B cell (primary cell): ENCODE measurements around the gene ALS2CL. TPM values are rescaled to one million over a fixed set of nuclear protein-coding genes. Genes with fewer than 3 reads are reported as not detected.
"Not testable (repeated sequence)": the region's sequence is repeated elsewhere in the genome, so short reads cannot be mapped to it uniquely, and the experiment has no call there.

ENCODE experiments used
- ATAC-seq: fragments of 200-7000 bp; cut with Tn5 transposase; one replicate; pipeline ENCODE4 v1.10.0; 2021; ENCODE audit warnings: low read depth, mild to moderate bottlenecking, moderate number of reproducible peaks, moderate library complexity
- CTCF ChIA-PET: fragments of 350-600 bp; sonication (Branson Sonifier 250); formaldehyde crosslinking; loops from one replicate; lab custom pipeline; 2021; ENCODE audit warnings: antibody characterized with exemption, inconsistent platforms; lab: Charles Lee
- POLR2A ChIA-PET: fragments of 350-600 bp; sonication (Branson Sonifier 250); formaldehyde crosslinking; loops from one replicate; lab custom pipeline; 2021; ENCODE audit warnings: antibody characterized with exemption; lab: Charles Lee
- DNase-seq: peaks from one replicate; pipeline ENCODE4 v3.0.0; 2013
- H2AFZ ChIP-seq: 2 replicates; pipeline ENCODE4 v1.6.1; 2012; ENCODE audit warnings: mild to moderate bottlenecking, low read depth, low read length; ENCODE audit not compliant: insufficient read depth, poor library complexity, severe bottlenecking
- H3K27ac ChIP-seq, 2 donors: 1 replicate in 1 of 2; 2 replicates in 1 of 2; pipeline ENCODE4 v1.5.1; 2012 to 2013; ENCODE audit warnings: low read length in 2 of 2, mild to moderate bottlenecking in 2 of 2, moderate library complexity in 1 of 2
- H3K27me3 ChIP-seq, 4 experiments: fragments of 200-600 bp in 1 of 4; sonication (generic) in 1 of 4; replicated peaks in 1 of 4; 1 replicate in 2 of 4; 2 replicates in 2 of 4; pipeline versions ENCODE4 v1.6.1 to v1.7.0; 2013 to 2016; ENCODE audit warnings: low read length in 3 of 4, mild to moderate bottlenecking in 2 of 4, mixed read lengths in 1 of 4, moderate library complexity in 1 of 4; ENCODE audit not compliant: insufficient read depth in 4 of 4, control insufficient read depth in 3 of 4; ENCODE audit errors: control extremely low read depth in 1 of 4
- H3K36me3 ChIP-seq, 2 experiments: replicated peaks in 1 of 2; 1 replicate in 1 of 2; 2 replicates in 1 of 2; pipeline versions ENCODE4 v1.6.1 to v1.7.1; 2013; ENCODE audit warnings: low read length in 1 of 2; ENCODE audit not compliant: insufficient read depth in 2 of 2, control insufficient read depth in 1 of 2; ENCODE audit errors: control extremely low read depth in 1 of 2, extremely low read depth in 1 of 2
- H3K4me1 ChIP-seq, 2 donors: fragments of 200-600 bp in 1 of 2; sonication (generic) in 1 of 2; 1 replicate in 1 of 2; 2 replicates in 1 of 2; pipeline versions ENCODE4 v1.5.1 to v1.6.1; 2013 to 2017; ENCODE audit warnings: low read length in 2 of 2; ENCODE audit not compliant: control insufficient read depth in 2 of 2, insufficient read depth in 2 of 2
- H3K4me2 ChIP-seq: replicated peaks from 2 replicates; pipeline ENCODE3; 2012; ENCODE audit warnings: mild to moderate bottlenecking, low read depth, low read length; ENCODE audit not compliant: poor library complexity, severe bottlenecking
- H3K4me3 ChIP-seq, 5 experiments: fragments of 200-600 bp in 1 of 5; sonication (generic) in 1 of 5; 1 replicate in 3 of 5; 2 replicates in 2 of 5; pipeline versions ENCODE4 v1.5.1 to v1.7.0; 2011 to 2016; ENCODE audit warnings: low read length in 4 of 5, mild to moderate bottlenecking in 4 of 5, low read depth in 2 of 5, control low read depth in 1 of 5, moderate library complexity in 1 of 5; ENCODE audit not compliant: insufficient read depth in 1 of 5; ENCODE audit errors: control extremely low read depth in 1 of 5, extremely low read depth in 1 of 5
- H3K79me2 ChIP-seq: fragments of 200-600 bp; sonication (generic); one replicate; pipeline ENCODE4 v1.6.0; 2016; ENCODE audit warnings: low read length; ENCODE audit not compliant: control insufficient read depth, insufficient read depth
- H3K9ac ChIP-seq: fragments of 200-600 bp; sonication (generic); 2 replicates; pipeline ENCODE4 v1.6.1; 2017; ENCODE audit warnings: mild to moderate bottlenecking, low read length, moderate library complexity
- H3K9me3 ChIP-seq, 3 donors: one replicate each; pipeline versions ENCODE4 v1.6.1 to v1.7.1; 2013; ENCODE audit warnings: low read length in 2 of 3; ENCODE audit not compliant: control insufficient read depth in 2 of 3, insufficient read depth in 1 of 3; ENCODE audit errors: control extremely low read depth in 1 of 3
- H4K20me1 ChIP-seq: 2 replicates; pipeline ENCODE4 v1.6.0; 2012; ENCODE audit warnings: mild to moderate bottlenecking, low read length; ENCODE audit not compliant: insufficient read depth, control insufficient read depth, poor library complexity, severe bottlenecking
- H3K27ac Mint-ChIP-seq: one replicate; pipeline ENCODE4 v1.8.0; 2021; ENCODE audit warnings: mixed read lengths
- H3K27me3 Mint-ChIP-seq: one replicate; pipeline ENCODE4 v1.8.0; 2021; ENCODE audit warnings: mixed read lengths
- H3K4me1 Mint-ChIP-seq: one replicate; pipeline ENCODE4 v1.8.0; 2021; ENCODE audit warnings: mixed read lengths
- H3K4me3 Mint-ChIP-seq: one replicate; pipeline ENCODE4 v1.8.0; 2021; ENCODE audit warnings: mixed read lengths
- H3K9me3 Mint-ChIP-seq: one replicate; pipeline ENCODE4 v1.8.0; 2022; ENCODE audit warnings: mixed read lengths; ENCODE audit not compliant: insufficient read depth
- CTCF ChIP-seq: fragments of 200-600 bp; IDR thresholded peaks from one replicate; pipeline ENCODE4 v1.8.0; 2022; ENCODE audit warnings: antibody characterized with exemption, mild to moderate bottlenecking
- EZH2 ChIP-seq: IDR thresholded peaks from 2 replicates; pipeline ENCODE4 v1.6.1; 2012; ENCODE audit warnings: borderline replicate concordance, low read depth, mild to moderate bottlenecking, moderate library complexity, low read length; ENCODE audit not compliant: insufficient read depth, poor library complexity, severe bottlenecking
- WGBS: methylation state at CpG from one replicate; pipeline ENCODE4 v1.1.5; 2013; ENCODE audit warnings: missing lambda C conversion rate; ENCODE audit not compliant: insufficient coverage; 5-methylcytosine and 5-hydroxymethylcytosine counted together
- intact Hi-C: fragments of 100-400 bp; cut with micrococcal nuclease; formaldehyde crosslinking; loops from one replicate; pipeline ENCODE4 v1.10.0; 2022
- polyA plus RNA-seq: library from polyadenylated mRNA; depleted of rRNA; stranded (reverse); fragments of >200 nt; gene quantifications from 2 replicates; pipeline ENCODE4 v1.2.3, GENCODE V29; 2012
- total RNA-seq, 2 donors: library from RNA; stranded (reverse); fragments of 120-200 nt in 1 of 2; gene quantifications; 1 replicate in 1 of 2; 2 replicates in 1 of 2; pipeline versions ENCODE4 v1.2.3 to v1.2.4, GENCODE V29; 2013 to 2022

The ALS2CL gene
- total and polyA plus RNA-seq, 2 donors (not counting 1 experiment from before 2014, with no cell fraction given), result 0.22 to 0.30 TPM

GRCh38 chr3:46742992-46743585, 49.6 kb upstream of the ALS2CL start:
- H3K9ac ChIP-seq, result no peak overlapping the region
- H3K9me3 ChIP-seq, result no peaks in the 10 kb centered on the region
- H3K4me2 ChIP-seq, result no peak overlapping the region
- ATAC-seq (no peak), DNase-seq (no peak)
- 78% methylated on average over 11 of the region's 12 CpGs for WGBS
- H3K79me2 ChIP-seq, result no peaks in the 10 kb centered on the region
- intact Hi-C loops, result no loop called here
- CTCF ChIA-PET, result no interaction called here
- no peak overlapping the region for H3K4me3 ChIP-seq
- no peaks in the 10 kb centered on the region for H3K4me1 ChIP-seq
- no peaks in the 10 kb centered on the region for H3K36me3 ChIP-seq
- Mint-ChIP-seq H3K27ac (no peak overlapping the region), H3K4me3 (no peak overlapping the region), H3K27me3 (peaks cover 3% of the 10 kb centered on the region), H3K9me3 (no peaks in the 10 kb centered on the region), H3K4me1 (no peaks in the 10 kb centered on the region)
- H2AFZ ChIP-seq, result no peak overlapping the region
- no peak overlapping the region for H3K27ac ChIP-seq
- H4K20me1 ChIP-seq, result no peaks in the 10 kb centered on the region
- POLR2A ChIA-PET, result no interaction called here
- no peak for TF ChIP-seq EZH2
- TF ChIP-seq CTCF, result no peak
- H3K27me3 ChIP-seq, result no peaks in the 10 kb centered on the region

DNA sequence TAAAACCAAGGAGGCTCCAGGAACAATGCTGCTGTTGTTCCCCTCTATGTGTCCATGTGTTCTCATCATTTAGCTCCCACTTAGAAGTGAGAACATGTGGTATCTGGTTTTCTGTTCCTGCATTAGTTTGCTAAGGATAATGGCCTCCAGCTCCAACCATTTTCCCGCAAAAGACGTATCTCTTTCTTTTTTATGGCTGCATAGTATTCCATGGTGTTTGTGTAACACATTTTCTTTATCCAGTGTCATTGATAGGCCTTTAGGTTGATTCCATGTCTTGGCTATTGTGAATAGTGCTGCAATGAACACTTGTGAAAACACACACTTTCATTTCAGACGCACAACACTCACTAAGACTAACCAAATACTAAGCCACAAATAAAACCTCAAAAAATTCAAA, 46.1 kb upstream of the ALS2CL start:
- DNase-seq, CTCF ChIA-PET, H3K27ac ChIP-seq, intact Hi-C loops, H3K9ac ChIP-seq, H3K79me2 ChIP-seq, H3K27me3 ChIP-seq, H3K9me3 ChIP-seq, H3K9me3 Mint-ChIP-seq, ATAC-seq, H3K4me3 Mint-ChIP-seq, H3K4me2 ChIP-seq, POLR2A ChIA-PET, H3K4me1 ChIP-seq, H3K36me3 ChIP-seq, H4K20me1 ChIP-seq, H3K27ac Mint-ChIP-seq, H3K4me1 Mint-ChIP-seq, H2AFZ ChIP-seq, H3K4me3 ChIP-seq: not testable (repeated sequence)
- 100% methylated on average over 2 of the region's 3 CpGs for WGBS
- peaks cover 10% of the 10 kb centered on the region for H3K27me3 Mint-ChIP-seq
